Epithelial cell of prostate (primary cell): Measurements from ENCODE around the gene IFT57.

Experiments used
- DNase-seq: peaks from one replicate; pipeline ENCODE4 v3.0.0-alpha.2; 2011; ENCODE audit warnings: low read depth, low spot score
- H3K27ac ChIP-seq: fragments of 450-650 bp; 2 replicates; pipeline ENCODE4 v1.5.1; 2017; ENCODE audit warnings: mild to moderate bottlenecking

IFT57 gene

GRCh38 chr3:108130701-108131474 is 91.3 kb downstream of the IFT57 start:
- peak overlapping the region; percentile 89 for H3K27ac ChIP-seq
- peak; percentile 94 for DNase-seq

GRCh38 chr3:108130236-108130635 is 92.0 kb downstream of the IFT57 start:
- H3K27ac ChIP-seq = peak overlapping the region; percentile 89

GRCh38 chr3:108127301-108127988 is 94.8 kb downstream of the IFT57 start:
- DNase-seq = no peak
- peak overlapping the region; percentile 52 for H3K27ac ChIP-seq

More at GRCh38 chr3:108130236-108130635, 92.0 kb downstream of the IFT57 start:
- DNase-seq = no peak

GRCh38 chr3:108126348-108126747 is 95.9 kb downstream of the IFT57 start:
- DNase-seq = no peak
- no peak overlapping the region for H3K27ac ChIP-seq

GRCh38 chr3:108125550-108126071 is 96.6 kb downstream of the IFT57 start:
- H3K27ac ChIP-seq = no peak overlapping the region
- no peak for DNase-seq

DNA sequence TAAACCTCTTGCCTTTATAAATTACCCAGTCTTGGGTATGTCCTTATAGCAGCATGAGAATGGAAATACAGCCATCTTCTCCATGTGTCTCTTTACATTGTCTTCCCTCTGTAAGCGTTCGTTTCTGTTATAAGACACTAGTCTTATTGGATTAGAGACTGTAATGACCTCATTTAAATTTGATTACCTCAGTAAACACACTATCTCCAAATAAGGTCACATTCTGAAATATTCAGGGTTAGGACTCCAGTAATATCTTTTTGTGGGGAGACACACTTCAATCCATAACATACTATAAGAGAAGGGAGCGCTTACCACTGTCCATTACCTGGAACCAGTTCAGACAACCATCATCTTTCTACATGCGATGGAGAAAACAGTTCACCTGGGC is 97.1 kb downstream of the IFT57 start:
- DNase-seq = no peak
- no peak overlapping the region for H3K27ac ChIP-seq

- no peak overlapping the region for H3K27ac ChIP-seq
- DNase-seq = no peak
These were observed 97.7 kb downstream of the IFT57 start for GRCh38 chr3:108124337-108125152.

GRCh38 chr3:108123326-108123725 is 98.9 kb downstream of the IFT57 start:
- H3K27ac ChIP-seq = no peak overlapping the region
- no peak for DNase-seq

DNA sequence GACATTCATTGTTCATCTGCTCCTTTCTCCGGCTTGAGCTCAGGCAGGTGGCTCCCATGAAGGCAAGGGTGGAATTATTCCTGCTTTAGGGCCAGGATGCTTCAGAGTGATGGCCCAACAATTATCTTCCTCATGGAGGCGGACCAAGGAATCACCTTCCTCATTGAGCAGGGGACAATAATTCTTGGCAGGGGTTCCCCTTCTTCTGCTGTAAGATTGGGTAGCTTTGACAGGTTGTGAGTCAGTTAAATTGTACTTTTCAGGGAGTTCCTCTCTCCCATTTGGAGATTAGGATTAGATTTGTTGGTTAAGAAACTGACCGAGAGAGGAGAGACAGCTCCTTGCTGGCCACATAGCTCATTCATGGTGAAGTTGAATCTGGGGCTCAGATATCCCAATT is 99.9 kb downstream of the IFT57 start:
- DNase-seq = no peak
- H3K27ac ChIP-seq = no peak overlapping the region

GRCh38 chr3:108119398-108120104 is 102.7 kb downstream of the IFT57 start:
- no peak overlapping the region for H3K27ac ChIP-seq
- DNase-seq = no peak

DNA sequence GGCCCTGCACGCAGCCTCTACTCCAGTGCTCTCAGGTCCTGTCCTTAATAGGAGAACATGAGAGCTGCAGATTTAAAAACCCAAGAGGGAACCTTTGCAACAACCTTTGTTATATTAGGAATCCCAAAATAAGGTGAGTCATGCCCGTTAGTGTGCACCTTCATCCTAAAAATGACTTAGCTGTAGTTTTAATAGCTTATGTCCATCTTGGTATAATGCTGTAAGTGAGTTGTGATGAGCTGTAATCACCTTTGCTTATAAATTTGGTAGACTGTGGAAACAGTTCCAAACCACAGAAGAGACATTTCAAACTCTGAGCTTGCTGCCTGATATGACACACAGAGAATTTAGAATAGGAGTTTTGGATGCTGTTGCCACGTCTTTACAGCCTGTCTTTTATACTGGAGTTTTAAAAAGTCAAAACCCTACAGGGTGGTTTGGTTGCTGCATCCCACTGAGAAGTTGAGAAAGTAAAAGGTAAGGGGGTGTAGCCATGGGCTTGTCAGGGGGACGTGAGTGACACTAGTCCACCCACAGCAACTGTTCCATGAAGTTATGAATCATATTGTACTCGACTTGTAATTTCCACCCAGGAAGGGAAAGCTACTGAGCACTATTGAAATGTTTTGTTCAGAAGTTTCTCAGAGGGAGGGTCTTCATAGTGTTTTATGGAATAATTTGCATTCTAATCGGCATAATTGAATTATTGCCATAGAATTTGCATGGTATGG is 104.0 kb downstream of the IFT57 start:
- H3K27ac ChIP-seq = no peak overlapping the region

DNA sequence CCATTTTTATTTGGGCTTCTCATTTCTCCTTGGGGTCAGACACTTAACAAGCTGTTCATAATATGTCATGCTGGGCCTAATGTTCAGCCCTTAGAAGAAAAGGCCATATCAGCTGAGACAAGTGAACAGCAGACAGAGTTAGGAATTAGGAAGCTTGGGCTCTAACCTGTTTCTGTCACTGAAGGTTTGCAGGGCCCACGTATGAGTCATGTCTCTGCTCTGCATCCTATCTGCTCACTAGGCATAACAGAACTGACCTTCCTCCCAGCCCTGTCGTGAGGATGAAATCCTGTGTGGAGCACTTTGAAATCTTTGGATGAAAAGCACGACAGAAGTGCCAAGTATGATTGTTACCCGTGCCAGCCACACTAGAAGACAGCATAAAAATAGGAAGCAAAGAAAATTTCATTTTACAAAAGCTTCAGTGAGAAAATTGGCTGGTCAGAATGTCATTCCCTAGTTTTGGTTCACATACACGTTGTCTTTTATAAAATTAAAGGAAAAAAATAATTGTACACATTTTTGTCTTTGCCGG is 104.9 kb downstream of the IFT57 start:
- DNase-seq = no peak

More for the DNA sequence above, 104.0 kb downstream of the IFT57 start:
- DNase-seq = no peak

GRCh38 chr3:108114423-108115065 is 107.7 kb downstream of the IFT57 start:
- no peak overlapping the region for H3K27ac ChIP-seq
- no peak for DNase-seq

More for the DNA sequence above, 104.9 kb downstream of the IFT57 start:
- no peak overlapping the region for H3K27ac ChIP-seq

- no peak for DNase-seq
- H3K27ac ChIP-seq = no peak overlapping the region
These were observed 108.2 kb downstream of the IFT57 start for GRCh38 chr3:108113975-108114374.

DNA sequence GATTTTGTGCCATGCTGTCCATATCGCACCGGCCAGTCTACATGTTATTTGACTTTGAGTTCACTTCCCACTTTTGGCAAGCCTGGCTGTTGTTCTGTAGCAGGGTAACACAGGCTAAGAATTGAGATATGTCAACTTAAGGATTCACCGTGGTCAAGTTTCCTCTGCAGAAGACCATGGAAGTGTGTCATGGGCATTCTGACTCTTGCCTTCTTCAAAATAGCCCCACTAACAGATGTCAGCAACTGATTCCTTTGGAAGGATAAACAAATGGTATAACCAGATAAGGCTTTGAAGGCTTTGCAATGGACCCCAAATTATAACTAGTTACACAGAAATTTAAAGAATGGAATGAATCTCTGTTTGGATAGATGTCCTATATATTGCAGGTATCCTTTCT is 111.3 kb downstream of the IFT57 start:
- no peak overlapping the region for H3K27ac ChIP-seq
- no peak for DNase-seq
